Femur (tissue), 1 donor: ENCODE data around the gene ARHGAP27.

ENCODE experiments used
- DNase-seq: peaks from one replicate; pipeline ENCODE4 v3.0.0-alpha.2; 2017

The ARHGAP27 gene

DNA sequence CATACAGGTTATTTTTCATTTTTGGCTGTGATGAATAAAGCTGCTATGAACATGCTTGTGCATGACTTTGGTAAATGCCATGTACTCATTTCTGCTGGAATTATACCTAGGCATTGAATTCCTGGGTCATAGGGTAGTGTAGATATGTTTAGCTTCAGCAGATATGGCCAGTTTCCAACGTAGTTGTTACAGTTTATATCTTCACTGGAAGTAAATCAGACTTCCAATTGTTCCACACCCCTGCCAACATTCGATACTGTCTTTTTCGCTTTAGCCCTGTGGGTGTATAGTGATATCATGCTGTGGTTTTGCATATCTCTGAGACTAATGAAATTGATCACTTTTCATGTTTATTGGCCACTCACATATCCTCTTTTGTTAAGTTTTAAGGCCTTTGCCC lies 50.4 kb downstream of the ARHGAP27 start:
- no peak for DNase-seq

DNA sequence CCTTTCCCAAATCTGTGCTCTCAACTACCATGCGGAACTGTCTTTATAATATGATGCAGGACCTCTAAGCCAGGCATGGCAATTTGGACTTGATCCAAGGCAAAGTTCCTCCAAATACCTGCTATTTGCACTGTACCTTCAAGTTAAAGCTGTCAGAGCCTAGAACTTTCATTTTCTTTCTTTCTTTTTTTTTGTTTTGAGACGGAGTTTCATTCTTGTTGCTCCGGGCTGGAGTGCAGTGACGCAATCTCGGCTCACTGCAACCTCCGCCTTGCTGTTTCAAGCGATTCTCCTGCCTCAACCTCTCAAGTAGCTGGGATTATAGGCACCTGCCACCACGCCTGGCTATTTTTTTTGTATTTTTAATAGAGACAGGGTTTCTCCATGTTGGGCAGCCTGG lies 51.7 kb downstream of the ARHGAP27 start:
- no peak for DNase-seq

DNA sequence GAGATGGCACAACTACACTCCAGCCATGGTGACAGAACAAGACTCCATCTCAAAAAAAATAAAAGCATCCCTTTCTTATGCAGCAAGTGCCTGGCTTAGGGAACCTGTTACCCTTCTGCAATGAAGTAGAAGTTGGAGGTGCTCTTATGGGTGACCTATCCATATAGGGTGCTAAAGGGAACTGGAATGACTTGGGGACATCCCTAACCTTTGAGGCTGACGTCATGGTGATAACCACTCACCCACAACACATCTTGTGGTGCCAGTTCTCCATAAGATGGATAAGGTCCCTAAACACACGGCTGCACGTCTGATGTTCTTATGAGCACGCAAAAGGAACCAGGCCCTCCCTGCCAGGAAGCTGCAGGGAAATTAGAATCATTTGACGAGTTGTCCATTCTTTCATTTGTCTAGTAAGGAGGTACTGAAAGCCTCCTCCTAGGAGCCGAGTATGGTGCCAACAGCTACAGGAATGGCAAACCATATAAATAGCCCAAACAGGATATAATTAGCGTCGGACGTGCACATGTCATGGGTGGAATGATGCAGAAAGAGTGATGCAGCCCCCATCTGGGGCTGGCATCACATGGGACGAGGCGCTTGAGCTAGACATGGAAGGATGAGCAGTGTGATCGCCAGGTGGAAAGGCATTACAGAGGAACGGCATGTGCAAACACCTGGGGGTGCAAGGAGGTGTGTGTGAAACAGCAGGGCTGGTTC lies 52.5 kb downstream of the ARHGAP27 start:
- no peak for DNase-seq

DNA sequence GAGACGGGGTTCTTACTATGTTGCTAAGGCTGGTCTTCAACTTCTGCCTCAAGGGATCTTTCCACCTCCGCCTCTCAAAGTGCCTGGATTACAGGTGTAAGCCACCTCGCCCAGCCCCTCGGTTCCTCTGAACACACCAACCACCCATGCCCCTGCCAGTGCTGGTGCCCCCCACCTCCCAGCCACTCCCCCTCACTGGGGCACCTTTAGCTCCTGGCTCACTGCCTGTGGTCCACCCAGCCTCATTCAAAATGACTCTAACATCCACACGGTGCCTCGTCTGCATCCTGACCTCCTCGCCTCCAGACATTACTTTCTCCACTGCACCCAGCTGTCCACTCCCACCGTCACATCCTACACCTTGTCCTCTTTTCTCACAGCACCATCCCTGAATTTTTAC lies 55.3 kb downstream of the ARHGAP27 start:
- DNase-seq, result no peak

DNA sequence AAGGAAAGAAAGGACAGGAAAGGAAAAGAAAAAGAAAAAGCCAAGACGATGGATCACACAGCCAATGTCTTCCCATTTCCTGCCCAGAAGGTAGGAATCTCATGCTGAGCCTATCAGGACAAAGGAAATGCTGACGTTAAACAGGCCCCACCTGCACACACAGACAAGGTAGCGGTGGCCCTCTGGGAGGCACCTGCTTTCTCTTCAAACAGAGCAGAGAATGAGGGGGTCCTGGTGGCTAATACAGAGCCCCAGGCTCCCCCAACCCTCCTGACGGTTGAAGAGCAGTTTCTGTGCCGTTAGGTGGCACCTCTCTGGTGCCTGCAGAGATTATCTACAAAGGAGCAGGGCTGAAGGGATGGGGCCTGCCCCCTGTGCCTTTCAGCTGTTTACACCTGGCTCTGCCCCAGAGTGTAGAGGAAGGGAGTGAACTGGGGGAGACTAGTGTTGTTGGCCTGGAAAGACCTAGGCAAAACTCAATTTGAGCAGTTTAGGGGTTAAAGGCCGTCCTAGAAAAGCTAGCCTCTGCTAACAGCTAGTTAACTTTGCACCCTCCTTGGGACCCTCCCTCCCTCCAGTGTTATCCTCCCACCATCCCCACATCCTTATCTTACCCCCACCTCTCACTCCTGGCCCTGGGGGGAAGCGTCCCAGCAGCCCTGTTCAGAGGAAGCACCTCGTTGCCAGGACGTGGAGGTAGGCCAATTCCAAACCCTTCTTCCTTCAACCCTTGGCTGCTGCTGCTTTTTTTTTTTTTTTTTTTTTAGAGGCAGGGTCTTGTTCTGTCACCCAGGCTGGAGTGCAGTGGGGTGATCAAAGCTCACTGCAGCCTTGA lies 56.3 kb downstream of the ARHGAP27 start:
- no peak for DNase-seq

DNA sequence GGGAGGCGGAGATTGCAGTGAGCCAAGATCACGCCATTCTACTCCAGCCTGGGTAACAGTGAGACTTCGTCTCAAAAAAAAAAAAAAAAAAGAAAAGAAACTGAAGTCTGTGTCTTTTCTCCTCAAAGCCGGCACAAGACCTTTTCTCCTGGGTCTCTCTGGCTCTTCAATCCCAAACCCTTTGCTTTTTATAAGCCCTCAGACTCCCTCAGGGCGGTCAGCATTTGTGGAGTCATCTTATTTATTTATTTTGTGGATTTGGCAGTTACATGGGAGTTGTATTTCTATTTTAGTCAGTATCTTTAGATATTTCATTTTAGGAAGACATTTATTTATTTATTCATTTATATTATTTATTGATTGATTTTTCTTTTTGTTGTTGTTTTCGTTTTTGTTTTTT lies 58.2 kb downstream of the ARHGAP27 start:
- DNase-seq, result peak; percentile 1

DNA sequence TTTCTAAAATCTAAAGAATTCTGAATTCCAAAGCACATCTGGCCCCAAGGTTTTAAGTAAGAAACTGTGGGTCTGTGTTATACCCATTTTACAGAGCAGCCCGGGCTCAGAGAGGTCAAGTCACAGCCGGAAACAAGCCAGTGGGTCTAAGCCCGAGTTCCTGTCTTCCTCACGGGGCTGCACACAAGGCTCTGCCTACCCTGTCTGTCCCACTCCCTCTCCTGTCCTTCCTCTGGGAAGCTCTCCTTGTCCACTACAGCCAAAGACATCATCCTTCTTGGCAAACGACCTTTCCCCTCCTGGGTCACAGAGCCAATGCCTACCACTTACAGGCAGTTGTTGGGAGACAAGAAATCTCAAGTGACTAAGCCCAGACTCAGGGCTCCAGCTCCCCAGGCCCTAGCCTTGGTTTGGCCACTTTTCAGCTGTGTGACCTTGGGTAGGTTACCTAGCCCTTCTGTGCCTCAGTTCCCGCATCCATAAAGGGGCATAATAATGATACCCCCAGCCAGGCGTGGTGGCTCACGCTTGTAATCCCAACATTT lies 60.3 kb downstream of the ARHGAP27 start:
- DNase-seq, result peak; percentile 16

DNA sequence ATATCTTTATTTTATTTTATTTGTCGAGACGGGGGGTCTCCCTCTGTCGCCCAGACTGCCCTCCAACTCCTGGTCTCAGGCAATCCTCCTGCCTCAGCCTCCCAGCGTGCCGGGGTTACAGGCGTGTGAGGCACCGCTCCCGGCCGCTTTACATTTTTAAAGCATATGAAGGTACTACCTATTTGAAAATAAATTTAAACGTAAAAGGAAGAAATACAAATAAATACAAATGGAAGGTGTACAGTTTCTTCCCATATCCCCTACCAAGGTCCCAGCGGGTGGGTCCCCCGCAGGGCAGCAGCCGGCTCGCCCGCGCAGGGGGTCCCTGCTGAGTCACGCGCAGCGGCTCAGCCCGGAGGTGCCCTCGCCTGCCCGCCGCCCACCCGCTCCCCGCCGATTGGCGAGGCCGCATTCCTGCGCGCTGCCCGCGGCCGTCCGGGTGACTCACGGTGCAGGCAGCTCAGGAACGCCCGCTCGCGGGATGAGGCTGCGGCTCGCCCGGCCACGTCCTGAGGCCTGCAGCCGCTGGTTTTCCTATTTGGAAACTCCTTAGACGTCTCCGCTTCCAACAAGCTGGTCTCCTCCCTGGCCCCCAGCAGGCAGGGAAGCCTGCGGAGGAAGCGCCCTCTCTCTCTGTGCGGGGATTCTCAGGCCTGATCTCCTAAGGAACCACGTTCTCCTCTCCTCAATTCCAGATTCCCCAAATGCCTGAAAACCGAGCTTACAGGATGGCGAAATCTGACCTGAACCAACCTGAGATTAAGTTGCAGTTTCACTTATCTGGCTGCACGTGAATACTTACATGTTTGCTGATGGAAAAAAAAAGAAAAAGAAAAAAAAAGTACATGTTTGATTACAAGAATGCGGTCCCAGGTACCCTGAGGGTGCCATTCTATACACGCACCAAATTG lies 61.0 kb downstream of the ARHGAP27 start:
- peak; percentile 90 for DNase-seq

DNA sequence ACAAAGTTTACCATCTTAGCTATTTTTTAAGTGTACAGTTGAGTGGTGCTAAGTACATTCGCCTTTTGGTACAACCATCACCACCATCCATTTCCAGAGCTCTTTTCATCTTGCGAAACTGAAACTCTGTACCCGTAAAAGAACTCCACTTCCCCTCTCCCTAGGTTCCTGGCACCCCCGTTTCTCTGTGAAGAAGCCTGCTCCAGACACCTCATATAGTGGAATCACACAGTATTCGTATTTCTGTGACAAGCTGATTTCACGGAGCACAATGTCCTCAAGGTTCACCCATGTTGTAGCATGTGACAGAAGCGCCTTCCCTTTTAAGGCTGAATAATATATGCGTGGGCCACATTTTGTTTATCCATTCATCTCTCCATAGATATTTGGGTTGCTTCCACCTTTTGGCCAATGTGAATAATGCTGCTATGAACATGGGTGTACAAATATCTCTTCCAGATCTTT lies 61.7 kb downstream of the ARHGAP27 start:
- peak; percentile 8 for DNase-seq

DNA sequence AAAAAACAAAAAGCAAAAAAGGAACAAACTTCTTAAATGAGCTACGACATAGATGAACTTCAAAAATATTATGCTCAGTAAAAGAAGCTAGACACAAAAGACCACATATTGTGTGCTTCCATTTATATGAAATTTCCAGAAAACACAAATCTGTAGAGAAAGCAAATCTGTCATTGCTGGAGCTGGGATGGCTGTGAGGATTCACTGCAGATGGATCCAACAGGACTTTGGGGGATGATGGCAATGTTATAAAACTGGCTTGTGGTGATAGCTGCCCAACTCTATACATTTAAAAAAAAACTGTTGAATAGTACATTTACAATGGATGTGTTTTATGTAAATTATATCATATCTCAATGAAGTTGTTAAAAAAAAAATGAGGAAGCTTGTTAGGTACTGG lies 63.2 kb downstream of the ARHGAP27 start:
- no peak for DNase-seq

DNA sequence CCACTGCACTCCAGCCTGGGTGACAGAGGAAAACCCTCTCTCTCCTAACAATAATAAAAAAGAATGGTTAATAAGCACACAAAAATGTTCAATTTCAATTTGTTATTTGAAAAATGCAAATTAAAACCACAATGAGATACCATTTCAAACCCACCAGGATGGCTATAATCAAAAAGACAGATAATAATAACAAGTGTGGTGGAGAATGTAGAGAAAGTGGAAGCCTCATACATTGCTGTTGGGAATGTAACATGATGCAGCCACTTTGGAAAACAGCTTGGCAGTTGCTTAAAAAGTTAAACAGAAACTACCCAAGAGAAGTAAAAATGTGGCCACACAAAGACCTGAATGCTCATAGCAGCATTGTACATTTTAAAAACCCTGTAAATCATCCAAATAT lies 64.0 kb downstream of the ARHGAP27 start:
- no peak for DNase-seq

DNA sequence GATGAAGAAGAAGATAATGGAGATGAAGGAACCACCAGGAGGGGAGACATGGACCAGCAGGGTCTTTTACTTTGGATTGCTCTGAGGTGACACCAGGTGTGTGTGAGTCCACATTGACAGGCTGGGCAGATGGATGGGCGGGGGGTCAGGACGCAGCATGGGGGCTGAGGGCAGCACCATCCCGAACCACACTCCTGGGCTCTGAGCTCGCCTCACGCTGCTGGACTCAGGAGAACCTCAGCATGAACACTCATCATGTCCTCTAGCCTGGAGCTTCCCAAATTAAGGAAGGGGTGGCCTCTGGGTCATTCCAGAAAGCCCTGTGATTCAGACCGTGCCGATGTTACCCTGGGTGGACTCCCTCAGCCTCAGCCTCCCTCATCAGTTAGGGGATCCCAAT lies 65.5 kb downstream of the ARHGAP27 start:
- DNase-seq, result peak; percentile 3

DNA sequence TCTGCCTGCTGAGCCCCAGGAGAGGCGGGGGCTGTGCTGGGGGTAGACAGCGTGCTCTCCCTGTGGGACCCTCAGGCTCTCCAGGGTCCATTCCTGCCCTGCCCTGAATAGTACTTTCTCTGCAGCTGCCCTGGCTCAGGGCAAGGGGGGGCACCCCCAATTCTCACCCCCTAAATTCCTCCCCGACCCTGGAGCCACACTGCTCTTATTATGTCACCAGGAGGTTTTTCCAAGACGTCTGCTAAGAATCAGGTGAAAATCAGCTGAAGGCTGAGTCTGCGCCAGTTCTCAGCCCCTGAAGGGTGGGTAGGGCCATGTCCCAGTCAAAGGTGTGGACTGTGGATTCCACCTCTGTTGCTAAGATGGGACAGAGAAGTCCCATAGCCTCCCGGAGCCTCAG lies 66.0 kb downstream of the ARHGAP27 start:
- DNase-seq, result no peak

DNA sequence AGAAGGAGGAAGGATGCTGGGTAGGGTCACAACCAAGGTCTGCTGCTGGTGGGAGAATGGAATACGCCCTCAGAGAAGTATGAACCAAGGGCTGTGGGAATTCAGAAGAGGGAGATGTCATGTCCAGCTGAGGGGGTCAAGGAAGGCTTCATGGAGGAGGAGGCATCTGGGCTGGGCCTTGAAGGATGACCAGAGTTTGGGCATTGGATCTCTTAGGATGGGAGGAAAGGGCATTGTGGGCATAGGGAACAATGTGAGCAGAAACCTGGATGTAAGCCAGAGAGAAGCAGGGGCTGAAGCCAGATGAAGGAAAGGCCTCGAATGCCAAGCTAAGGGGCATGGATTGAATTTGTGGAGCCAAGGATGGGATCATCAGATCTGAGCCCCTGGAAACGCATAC lies 66.6 kb downstream of the ARHGAP27 start:
- peak; percentile 7 for DNase-seq

DNA sequence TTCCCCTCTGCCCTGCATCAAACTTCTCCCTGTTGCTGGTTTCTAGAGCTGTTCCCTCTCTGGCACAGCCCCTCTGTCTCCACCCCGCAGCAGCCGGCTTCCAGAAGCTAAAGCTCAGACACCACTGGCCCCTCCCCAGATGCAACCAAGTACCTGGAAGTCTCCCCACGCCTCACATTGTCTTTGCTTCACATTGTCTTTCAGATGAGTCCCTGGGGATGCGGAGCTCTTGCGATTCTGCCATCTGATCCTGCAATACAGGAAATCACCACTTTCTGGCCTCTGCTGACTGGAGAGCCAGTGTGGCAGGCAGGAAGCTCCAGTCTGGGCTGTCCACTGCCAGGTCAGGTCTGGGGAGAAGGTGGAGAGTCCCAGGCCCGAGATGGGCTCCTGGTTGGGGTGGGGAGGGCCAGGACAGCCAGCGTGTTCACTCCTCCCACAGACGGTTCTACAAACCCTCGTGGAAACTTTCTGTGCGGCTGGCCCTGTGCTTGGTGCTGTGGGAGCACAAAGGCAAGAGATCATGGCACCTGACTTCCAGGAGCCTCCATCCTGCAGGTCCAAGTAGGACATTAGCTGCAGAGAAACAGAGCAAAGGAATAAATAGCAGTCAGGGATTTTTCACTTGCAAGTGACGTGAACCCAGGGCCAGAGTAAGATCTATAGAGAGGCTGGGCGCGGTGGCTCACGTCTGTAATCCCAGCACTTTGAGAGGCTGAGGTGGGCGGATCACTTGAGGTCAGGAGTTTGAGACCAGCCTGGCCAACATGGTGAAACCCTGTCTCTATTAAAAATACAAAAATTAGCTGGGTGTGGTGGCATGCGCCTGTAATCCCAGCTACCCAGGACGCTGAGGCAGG lies 67.9 kb downstream of the ARHGAP27 start:
- peak; percentile 30 for DNase-seq

DNA sequence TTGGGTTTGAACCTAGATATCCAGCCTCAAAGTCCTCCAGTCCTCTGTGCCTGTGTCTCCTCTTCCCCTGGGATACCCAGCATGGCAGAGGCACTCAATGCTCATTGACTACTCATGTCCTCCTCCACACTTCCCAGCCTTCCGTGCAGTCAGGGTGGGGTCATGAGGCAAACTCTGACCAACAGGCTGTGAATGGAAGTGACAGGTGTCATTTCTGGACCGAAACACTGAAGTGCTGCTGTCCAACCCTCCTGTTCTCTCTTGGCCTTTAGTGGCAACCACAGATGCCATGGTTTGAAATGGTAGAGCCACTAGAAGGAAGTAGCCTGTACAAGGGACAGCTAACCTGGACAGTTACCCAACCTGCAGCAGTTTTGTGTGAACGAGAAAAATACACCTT lies 69.2 kb downstream of the ARHGAP27 start:
- DNase-seq, result peak; percentile 13

DNA sequence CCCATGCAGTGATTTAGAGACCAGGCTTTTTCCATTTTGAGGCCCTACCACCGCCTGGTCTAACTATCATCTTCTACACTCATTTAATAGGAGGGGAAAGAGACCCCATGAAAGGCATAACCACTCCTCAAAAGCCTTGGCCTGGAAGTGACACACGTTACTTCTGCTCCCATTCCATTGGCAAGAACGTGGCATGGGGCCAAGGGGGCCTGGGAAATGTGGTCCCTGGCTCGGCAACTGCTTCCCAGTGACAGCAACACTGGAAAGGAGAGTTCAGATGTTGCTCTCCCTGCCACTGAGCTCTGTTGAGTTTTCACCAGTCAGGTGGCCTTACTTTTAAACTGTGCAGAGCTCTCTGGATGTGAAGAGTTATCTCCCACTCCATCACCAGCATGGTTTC lies 70.7 kb downstream of the ARHGAP27 start:
- peak; percentile 23 for DNase-seq

DNA sequence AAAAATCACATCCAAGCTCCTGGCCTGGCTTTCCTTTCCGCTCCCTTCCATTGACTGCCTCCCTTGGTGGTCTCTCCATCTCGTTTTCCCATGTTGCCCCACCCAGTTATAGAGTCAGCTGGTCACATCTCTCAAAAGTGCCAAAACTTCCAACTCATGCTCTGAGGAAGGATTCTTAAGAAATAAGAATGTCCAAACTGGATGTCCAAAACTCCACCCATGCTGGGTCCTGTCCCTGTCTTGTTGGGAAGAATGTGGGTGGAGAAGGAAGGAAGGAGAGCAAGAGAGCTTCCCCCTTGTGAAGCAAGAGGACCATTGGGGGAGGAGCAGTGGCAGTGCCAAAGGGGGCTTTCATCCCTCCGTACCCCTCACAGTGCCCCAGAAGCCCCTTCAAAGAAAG lies 71.2 kb downstream of the ARHGAP27 start:
- DNase-seq, result peak; percentile 1

DNA sequence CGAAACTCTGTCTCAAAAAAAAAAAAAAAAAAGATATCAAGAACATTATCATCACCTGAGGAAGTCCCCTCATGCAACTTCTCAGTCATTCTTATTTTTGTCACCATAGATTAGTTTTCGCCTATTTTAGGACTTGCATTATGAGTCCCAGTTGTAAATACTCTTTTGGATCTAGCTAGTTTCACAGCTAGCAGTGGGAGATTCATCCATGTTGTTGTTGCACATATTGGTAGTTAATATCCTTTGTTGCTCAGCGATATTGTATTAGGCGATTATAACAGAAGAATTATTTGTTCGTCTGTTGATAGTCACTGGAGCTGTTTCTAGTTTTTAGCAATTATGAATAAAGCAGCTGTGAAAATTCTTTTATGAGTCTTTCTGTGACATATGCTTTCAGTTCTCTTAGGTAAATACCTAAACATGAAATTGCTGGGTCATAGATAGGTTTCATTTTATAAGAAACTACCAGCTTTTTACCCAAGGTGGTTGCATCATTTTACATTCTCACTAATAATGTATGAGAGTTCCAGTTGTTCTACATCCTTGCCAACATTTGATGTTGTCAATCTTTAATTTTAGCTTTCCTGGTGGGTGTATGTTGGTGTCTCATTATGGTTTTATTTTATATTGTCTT lies 75.2 kb downstream of the ARHGAP27 start:
- DNase-seq, result no peak

DNA sequence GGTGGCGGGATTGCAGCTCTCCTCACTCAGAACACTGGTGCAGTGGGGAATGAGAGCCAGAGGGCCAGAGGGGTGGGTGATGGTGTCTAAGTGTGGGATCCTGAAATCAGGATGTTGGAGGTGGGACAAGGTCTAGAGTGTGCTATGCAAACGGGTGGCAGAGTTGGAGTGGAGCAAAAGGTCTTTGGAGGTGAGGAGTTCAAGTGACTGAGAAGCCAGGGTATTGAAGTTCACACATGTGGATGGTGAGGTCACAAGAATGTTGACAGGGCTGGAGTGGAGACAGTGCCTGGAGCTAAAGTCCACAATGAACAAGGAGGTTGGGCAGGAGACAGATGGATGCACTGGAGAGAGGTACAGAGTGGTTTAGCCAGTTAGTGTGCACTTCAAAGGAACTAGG lies 77.6 kb downstream of the ARHGAP27 start:
- DNase-seq, result peak; percentile 3

DNA sequence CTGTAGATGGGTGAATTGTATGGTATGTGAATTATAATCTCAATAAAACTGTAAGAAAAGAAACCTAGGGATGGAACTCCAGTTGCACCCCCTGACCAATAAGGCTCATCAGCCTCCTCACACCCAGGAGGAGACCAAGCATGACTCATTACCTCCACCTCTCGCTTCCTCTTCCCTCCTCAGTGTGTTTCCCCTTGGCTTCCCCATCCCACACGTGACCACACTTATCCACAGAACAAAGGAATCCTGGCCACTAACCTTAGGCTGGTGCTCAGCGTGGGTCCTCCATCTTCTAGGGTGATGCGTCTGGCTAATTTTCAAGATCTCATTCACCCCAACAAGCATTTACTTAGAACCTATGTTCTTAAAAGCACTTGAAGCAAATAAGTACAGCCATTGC lies 79.6 kb downstream of the ARHGAP27 start:
- DNase-seq, result no peak
